Chondrocyte (in vitro differentiated cells): ENCODE measurements around the gene ANGPTL4. TPM values are rescaled to one million over a fixed set of nuclear protein-coding genes. Genes with fewer than 3 reads are reported as not detected.
"Not testable (repeated sequence)": the region's sequence is repeated elsewhere in the genome, so short reads cannot be mapped to it uniquely, and the experiment has no call there.

Experiments used
- DNase-seq: peaks from one replicate; pipeline ENCODE4 v3.0.0; 2021; ENCODE audit warnings: mixed read lengths, low spot score
- H3K27ac Mint-ChIP-seq: one replicate; pipeline ENCODE4 v1.8.0; 2021; ENCODE audit warnings: mild to moderate bottlenecking, moderate library complexity, mixed read lengths; ENCODE audit not compliant: unreplicated experiment
- H3K27me3 Mint-ChIP-seq: 2 replicates; pipeline ENCODE4 v1.8.0; 2021; ENCODE audit warnings: low read depth, mixed read lengths
- H3K36me3 Mint-ChIP-seq: 2 replicates; pipeline ENCODE4 v1.8.0; 2021; ENCODE audit warnings: low read depth, mixed read lengths
- H3K4me1 Mint-ChIP-seq: 2 replicates; pipeline ENCODE4 v1.8.0; 2021; ENCODE audit warnings: low read depth, mild to moderate bottlenecking, mixed read lengths
- H3K4me3 Mint-ChIP-seq: one replicate; pipeline ENCODE4 v1.8.0; 2021; ENCODE audit warnings: mild to moderate bottlenecking, moderate library complexity, mixed read lengths; ENCODE audit not compliant: unreplicated experiment
- H3K9me3 Mint-ChIP-seq: 2 replicates; pipeline ENCODE4 v1.8.0; 2021; ENCODE audit warnings: low read depth, mixed read lengths
- total RNA-seq: library from RNA; stranded (reverse); gene quantifications from 3 replicates; pipeline ENCODE4 v1.2.1, GENCODE V29; 2021
- TF ChIP-seq, protein P1 (sequence below): fragments of 200-600 bp; sonication (generic); IDR thresholded peaks from 2 replicates; pipeline ENCODE4 v1.5.0; 2021; ENCODE audit warnings: antibody characterized with exemption, mild to moderate bottlenecking, moderate library complexity

The ANGPTL4 gene
- total RNA-seq, 1 donor from 2014 or later = 127 TPM

DNA sequence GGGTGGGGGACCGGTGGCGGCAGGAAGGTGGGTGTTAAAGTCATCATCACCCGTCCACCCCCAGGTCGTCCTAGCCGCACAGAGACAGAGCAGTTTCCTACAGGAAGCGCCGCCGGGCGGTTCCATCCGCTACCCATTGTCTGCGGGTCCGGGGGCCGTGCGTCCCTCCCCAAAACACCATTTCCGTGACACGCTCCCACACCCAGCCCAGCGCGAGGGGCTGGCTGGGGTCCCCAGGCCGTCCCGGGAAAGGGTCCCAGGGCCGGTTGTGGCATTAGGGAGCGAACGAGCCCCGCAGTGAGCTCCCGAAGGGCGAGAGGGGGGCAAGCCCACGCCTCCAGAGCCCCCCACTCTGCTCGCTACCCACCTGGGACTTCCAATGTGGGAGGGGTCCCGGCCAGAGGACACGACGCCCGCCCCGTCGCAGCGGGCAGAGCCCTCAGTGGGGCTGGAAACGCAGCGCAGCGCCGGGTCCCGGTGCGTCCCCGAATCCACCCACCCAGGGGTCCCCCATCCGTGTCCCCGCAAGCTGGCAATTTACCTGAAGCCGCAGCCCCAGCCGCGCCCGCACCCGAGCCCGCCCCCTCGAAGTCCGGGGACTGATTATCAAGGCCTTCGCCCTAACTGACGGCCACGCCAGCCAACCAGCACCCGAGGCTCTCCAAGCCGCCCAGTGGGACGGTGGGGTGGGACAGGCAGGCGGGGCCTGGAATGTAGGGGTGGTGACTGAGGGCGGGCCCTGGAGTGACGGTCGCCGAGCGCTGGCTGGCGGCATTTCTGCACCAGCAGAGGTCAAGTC is 21.1 kb upstream of the ANGPTL4 start, which contains the start of gene KANK3:
KANK3 (minus strand) TSS at position 579 of the 799 bp plus-strand sequence. CDS start 5,434 bp downstream, outside the sequence.
- Mint-ChIP-seq H3K36me3 (no peaks in the 10 kb centered on the region), H3K9me3 (no peaks in the 10 kb centered on the region), H3K4me3 (peak within 1 kb of the TSS; percentile 58), H3K27me3 (peaks cover 21% of the 10 kb centered on the region), H3K27ac (no peak within 1 kb of the TSS), H3K4me1 (peaks cover 11% of the 10 kb centered on the region)
- DNase-seq = peak; percentile 96
- TF ChIP-seq, protein P1, sequence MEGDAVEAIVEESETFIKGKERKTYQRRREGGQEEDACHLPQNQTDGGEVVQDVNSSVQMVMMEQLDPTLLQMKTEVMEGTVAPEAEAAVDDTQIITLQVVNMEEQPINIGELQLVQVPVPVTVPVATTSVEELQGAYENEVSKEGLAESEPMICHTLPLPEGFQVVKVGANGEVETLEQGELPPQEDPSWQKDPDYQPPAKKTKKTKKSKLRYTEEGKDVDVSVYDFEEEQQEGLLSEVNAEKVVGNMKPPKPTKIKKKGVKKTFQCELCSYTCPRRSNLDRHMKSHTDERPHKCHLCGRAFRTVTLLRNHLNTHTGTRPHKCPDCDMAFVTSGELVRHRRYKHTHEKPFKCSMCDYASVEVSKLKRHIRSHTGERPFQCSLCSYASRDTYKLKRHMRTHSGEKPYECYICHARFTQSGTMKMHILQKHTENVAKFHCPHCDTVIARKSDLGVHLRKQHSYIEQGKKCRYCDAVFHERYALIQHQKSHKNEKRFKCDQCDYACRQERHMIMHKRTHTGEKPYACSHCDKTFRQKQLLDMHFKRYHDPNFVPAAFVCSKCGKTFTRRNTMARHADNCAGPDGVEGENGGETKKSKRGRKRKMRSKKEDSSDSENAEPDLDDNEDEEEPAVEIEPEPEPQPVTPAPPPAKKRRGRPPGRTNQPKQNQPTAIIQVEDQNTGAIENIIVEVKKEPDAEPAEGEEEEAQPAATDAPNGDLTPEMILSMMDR = no peak

GRCh38 chr19:8343483-8343844 is 20.5 kb upstream of the ANGPTL4 start:
- Mint-ChIP-seq H3K9me3 (no peaks in the 10 kb centered on the region), H3K27ac (no peak overlapping the region), H3K4me1 (peaks cover 12% of the 10 kb centered on the region), H3K27me3 (peaks cover 17% of the 10 kb centered on the region), H3K36me3 (no peaks in the 10 kb centered on the region), H3K4me3 (peak overlapping the region; percentile 58)
- TF ChIP-seq, protein P1 = no peak
- no peak for DNase-seq

DNA sequence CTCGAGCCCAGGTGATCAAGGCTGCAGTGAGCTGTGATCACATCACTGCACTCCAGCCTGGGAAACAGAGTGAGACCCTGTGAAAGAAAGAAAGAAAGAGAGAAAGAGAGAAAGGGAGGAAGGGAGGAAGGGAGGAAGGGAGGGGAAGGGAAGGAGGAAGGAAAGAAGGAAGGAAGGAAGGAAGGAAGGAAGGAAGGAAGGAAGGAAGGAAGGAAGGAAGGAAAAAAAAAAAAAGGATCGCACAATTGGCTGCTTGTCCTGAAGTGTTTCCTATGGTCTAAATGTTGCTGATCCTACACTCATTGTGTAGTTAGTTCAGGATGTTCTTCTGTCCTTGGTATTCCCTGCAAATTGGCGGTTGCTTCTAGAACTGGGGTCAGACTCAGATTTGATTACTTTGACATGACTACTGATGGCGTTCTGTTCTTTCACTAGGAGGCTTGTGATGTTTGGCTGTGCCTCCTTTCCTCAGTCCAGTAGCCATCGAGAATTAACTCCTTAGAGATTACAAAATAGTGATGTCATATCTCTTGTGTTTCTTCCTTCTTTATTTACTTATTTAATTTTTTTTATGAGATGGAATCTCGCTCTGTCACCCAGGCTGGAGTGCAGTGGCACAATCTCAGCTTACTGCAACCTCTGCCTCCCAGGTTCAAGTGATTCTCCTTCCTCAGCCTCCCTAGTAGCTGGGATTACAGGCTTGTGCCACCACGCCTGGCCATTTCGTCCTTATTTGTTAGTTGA is 14.2 kb upstream of the ANGPTL4 start:
- not testable (repeated sequence) for H3K9me3 Mint-ChIP-seq, H3K4me3 Mint-ChIP-seq, DNase-seq, H3K36me3 Mint-ChIP-seq, H3K27me3 Mint-ChIP-seq, H3K27ac Mint-ChIP-seq
- peaks cover 33% of the 10 kb centered on the region for H3K4me1 Mint-ChIP-seq

DNA sequence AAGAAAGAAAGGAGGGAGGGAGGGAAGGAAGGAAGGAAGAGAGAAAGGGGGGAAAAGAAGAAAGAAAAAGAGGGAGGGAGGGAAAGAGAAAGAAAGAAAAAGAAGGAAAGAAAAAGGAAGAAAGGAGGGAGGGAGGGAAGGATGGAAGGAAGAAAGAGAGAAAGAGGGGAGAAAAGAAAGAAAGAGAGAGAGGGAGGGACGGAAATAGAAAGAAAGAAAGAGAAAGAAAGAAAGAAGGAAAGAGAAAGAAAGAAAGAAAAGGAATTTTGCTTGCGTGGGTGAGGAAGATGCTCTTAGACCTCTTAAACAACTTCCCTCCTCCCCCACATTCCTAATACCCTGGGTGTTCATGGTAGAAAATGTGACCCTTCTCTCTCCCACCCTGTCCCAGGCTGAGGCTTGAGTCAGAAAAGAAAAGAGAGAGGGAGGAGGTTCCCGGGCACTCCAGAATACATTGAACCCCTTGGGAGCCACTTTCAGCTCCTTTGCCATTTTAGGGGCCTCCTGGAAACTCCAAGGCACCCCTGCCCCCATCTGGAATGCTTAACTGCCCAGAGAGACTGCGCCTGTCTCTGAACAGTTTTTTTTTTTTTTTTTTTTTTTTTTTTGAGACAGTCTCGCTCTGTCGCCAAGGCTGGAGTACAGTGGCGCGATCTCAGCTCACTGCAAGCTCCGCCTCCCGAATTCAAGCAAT is 11.7 kb upstream of the ANGPTL4 start:
- H3K4me3 Mint-ChIP-seq = peak overlapping the region; percentile 52
- TF ChIP-seq, protein P1 = no peak
- peaks cover 5% of the 10 kb centered on the region for H3K9me3 Mint-ChIP-seq
- H3K27ac Mint-ChIP-seq = peak overlapping the region; percentile 79
- H3K27me3 Mint-ChIP-seq = no peaks in the 10 kb centered on the region
- H3K36me3 Mint-ChIP-seq = peaks cover 2% of the 10 kb centered on the region
- H3K4me1 Mint-ChIP-seq = peaks cover 55% of the 10 kb centered on the region
- DNase-seq = no peak

GRCh38 chr19:8352845-8353244 is 11.1 kb upstream of the ANGPTL4 start:
- not testable (repeated sequence) for H3K27me3 Mint-ChIP-seq, H3K4me3 Mint-ChIP-seq, DNase-seq, H3K36me3 Mint-ChIP-seq, H3K9me3 Mint-ChIP-seq
- H3K27ac Mint-ChIP-seq = peak overlapping the region; percentile 59
- peaks cover 52% of the 10 kb centered on the region for H3K4me1 Mint-ChIP-seq
